HCT116 (cell line): ENCODE data around the gene YIF1B. TPM values are rescaled to one million over a fixed set of nuclear protein-coding genes. Genes with fewer than 3 reads are reported as not detected.

Experiments used
- ATAC-seq: fragments of 200-7000 bp; cut with Tn5 transposase; 2 replicates; pipeline ENCODE4 v1.9.1; 2020; ENCODE audit warnings: mild to moderate bottlenecking, moderate library complexity
- BruUV-seq: library from RNA; stranded (reverse); fragments of 400-500 nt; replicated peaks from 2 replicates; lab custom pipeline; 2021; lab: Mats Ljungman, UMichigan
- CTCF ChIA-PET: fragments of 300-600 bp; sonication (Branson Sonifier 250); formaldehyde crosslinking; loops from one replicate; lab custom pipeline; 2021; ENCODE audit warnings: antibody characterized with exemption; lab: Charles Lee
- POLR2A ChIA-PET: fragments of 300-600, 350-600 bp; sonication (Branson Sonifier 250); formaldehyde crosslinking; loops from one replicate; lab custom pipeline; 2021; ENCODE audit warnings: antibody characterized with exemption; lab: Charles Lee
- RAD21 ChIA-PET, 2 experiments: fragments of 300-600 bp; sonication (Branson Sonifier 250); formaldehyde crosslinking; loops; one replicate each; lab custom pipeline; 2023; ENCODE audit warnings: low total read pairs in 2 of 2; ENCODE audit not compliant: uncharacterized antibody in 2 of 2, unreplicated experiment in 2 of 2, low non-redundant PET in 1 of 2; lab: Charles Lee
- DNase-seq: peaks from one replicate; pipeline ENCODE4 v3.0.0-alpha.2; 2010; ENCODE audit warnings: low read depth, low spot score
- H2AFZ ChIP-seq: fragments of 200-600 bp; shearing (Covaris generic), sonication (generic); 2 replicates; pipeline ENCODE4 v1.6.1; 2017; ENCODE audit warnings: low read depth, mixed run types, mixed read lengths, antibody characterized with exemption, low read length; ENCODE audit not compliant: poor library complexity, severe bottlenecking
- H3K27ac ChIP-seq: 2 replicates; pipeline ENCODE4 v1.5.1; 2012; ENCODE audit warnings: low read depth, low read length
- H3K27me3 ChIP-seq: fragments of 200-600 bp; sonication (generic); 2 replicates; pipeline ENCODE4 v1.6.1; 2016; ENCODE audit warnings: mixed run types, low read length, mixed read lengths; ENCODE audit not compliant: insufficient read depth
- H3K36me3 ChIP-seq, 2 experiments: fragments of 200-500 bp in 1 of 2; fragments of 200-600 bp in 1 of 2; sonication (Bioruptor generic) in 1 of 2; sonication (generic) in 1 of 2; 2 replicates each; pipeline versions ENCODE4 v1.5.1 to v1.6.1; 2014 to 2016; ENCODE audit warnings: low read length in 2 of 2, inconsistent platforms in 1 of 2, mixed read lengths in 1 of 2, mixed run types in 1 of 2; ENCODE audit not compliant: insufficient read depth in 2 of 2, control insufficient read depth in 1 of 2
- H3K4me1 ChIP-seq, 2 experiments: fragments of 200-600 bp in 1 of 2; sonication (generic) in 1 of 2; 2 replicates each; pipeline versions ENCODE4 v1.5.1 to v1.6.1; 2012 to 2017; ENCODE audit warnings: low read length in 2 of 2, inconsistent platforms in 1 of 2, mild to moderate bottlenecking in 1 of 2, mixed read lengths in 1 of 2, mixed run types in 1 of 2, moderate library complexity in 1 of 2; ENCODE audit not compliant: insufficient read depth in 2 of 2, control insufficient read depth in 1 of 2
- H3K4me2 ChIP-seq: fragments of 200-600 bp; sonication (generic); 2 replicates; pipeline ENCODE4 v1.6.1; 2017; ENCODE audit warnings: mixed run types, low read length, mixed read lengths
- H3K4me3 ChIP-seq, 2 experiments: fragments of 200-600 bp in 1 of 2; sonication (generic) in 1 of 2; replicated peaks in 1 of 2; 2 replicates each; pipeline ENCODE4 v1.5.1; 2011 to 2016; ENCODE audit warnings: low read length in 2 of 2, control low read depth in 1 of 2, low read depth in 1 of 2, mild to moderate bottlenecking in 1 of 2, mixed read lengths in 1 of 2, mixed run types in 1 of 2
- H3K79me2 ChIP-seq: fragments of 200-600 bp; sonication (generic); 2 replicates; pipeline ENCODE4 v1.6.1; 2017; ENCODE audit warnings: mild to moderate bottlenecking, mixed run types, low read length, moderate library complexity, mixed read lengths; ENCODE audit not compliant: insufficient read depth
- H3K9ac ChIP-seq: fragments of 200-600 bp; sonication (generic); 2 replicates; pipeline ENCODE4 v1.6.1; 2016; ENCODE audit warnings: low read length, mixed read lengths
- H3K9me2 ChIP-seq: fragments of 200-600 bp; sonication (generic), shearing (Covaris generic); 2 replicates; pipeline ENCODE4 v1.6.1; 2017; ENCODE audit warnings: mixed run types, mild to moderate bottlenecking, moderate library complexity; ENCODE audit not compliant: insufficient read depth
- H3K9me3 ChIP-seq, 2 experiments: fragments of 200-500 bp in 1 of 2; fragments of 200-600 bp in 1 of 2; sonication (Bioruptor generic) in 1 of 2; sonication (generic) in 1 of 2; 2 replicates each; pipeline ENCODE4 v1.6.1; 2014 to 2017; ENCODE audit warnings: low read length in 2 of 2, mixed read lengths in 2 of 2, inconsistent platforms in 1 of 2, low read depth in 1 of 2, mild to moderate bottlenecking in 1 of 2, mixed run types in 1 of 2, moderate library complexity in 1 of 2; ENCODE audit not compliant: control insufficient read depth in 1 of 2, insufficient read depth in 1 of 2
- H4K20me1 ChIP-seq: fragments of 200-600 bp; sonication (generic), shearing (Covaris generic); 2 replicates; pipeline ENCODE4 v1.6.1; 2017; ENCODE audit warnings: mixed run types, mild to moderate bottlenecking, moderate library complexity; ENCODE audit not compliant: insufficient read depth
- EGR1 ChIP-seq: IDR thresholded peaks from 2 replicates; pipeline ENCODE4 v1.6.1; 2012; ENCODE audit warnings: low read depth
- FOSL1 ChIP-seq: IDR thresholded peaks from 2 replicates; pipeline ENCODE4 v1.6.1; 2012; ENCODE audit warnings: low read depth
- POLR2A ChIP-seq: IDR thresholded peaks from 2 replicates; pipeline ENCODE4 v1.7.0; 2011; ENCODE audit warnings: borderline replicate concordance; ENCODE audit not compliant: insufficient read depth, insufficient read length; ENCODE audit errors: extremely low read depth
- RAD21 ChIP-seq: IDR thresholded peaks from 2 replicates; pipeline ENCODE4 v1.6.1; 2012; ENCODE audit warnings: low read depth, mild to moderate bottlenecking
- SP1 ChIP-seq: IDR thresholded peaks from 2 replicates; pipeline ENCODE4 v1.6.1; 2012; ENCODE audit warnings: low read depth
- ZFX ChIP-seq: fragments of 450-650 bp; IDR thresholded peaks from 2 replicates; pipeline ENCODE4 v1.6.1; 2017
- intact Hi-C: fragments of 100-400 bp; cut with micrococcal nuclease; formaldehyde crosslinking; loops from 2 replicates; pipeline ENCODE4 v1.10.0; 2022
- total RNA-seq: library from RNA; stranded (reverse); gene quantifications from one replicate; pipeline ENCODE4 v1.2.1, GENCODE V29; 2021; ENCODE audit not compliant: unreplicated experiment
- TF ChIP-seq, protein P1 (sequence below): IDR thresholded peaks from 2 replicates; pipeline ENCODE4 v1.6.1; 2012; ENCODE audit warnings: low read depth
- TF ChIP-seq, protein P2 (sequence below): IDR thresholded peaks from 2 replicates; pipeline ENCODE4 v1.6.1; 2012
- TF ChIP-seq, protein P3 (sequence below): IDR thresholded peaks from 2 replicates; pipeline ENCODE4 v1.6.1; 2011; ENCODE audit warnings: mild to moderate bottlenecking, low read length, moderate library complexity; ENCODE audit not compliant: insufficient replicate concordance; ENCODE audit errors: extremely low read depth
- TF ChIP-seq, protein P4 (sequence below): IDR thresholded peaks from 2 replicates; pipeline ENCODE4 v1.6.1; 2012

The YIF1B gene
- total RNA-seq, 1 experiment from 2014 or later = 67.5 TPM

DNA sequence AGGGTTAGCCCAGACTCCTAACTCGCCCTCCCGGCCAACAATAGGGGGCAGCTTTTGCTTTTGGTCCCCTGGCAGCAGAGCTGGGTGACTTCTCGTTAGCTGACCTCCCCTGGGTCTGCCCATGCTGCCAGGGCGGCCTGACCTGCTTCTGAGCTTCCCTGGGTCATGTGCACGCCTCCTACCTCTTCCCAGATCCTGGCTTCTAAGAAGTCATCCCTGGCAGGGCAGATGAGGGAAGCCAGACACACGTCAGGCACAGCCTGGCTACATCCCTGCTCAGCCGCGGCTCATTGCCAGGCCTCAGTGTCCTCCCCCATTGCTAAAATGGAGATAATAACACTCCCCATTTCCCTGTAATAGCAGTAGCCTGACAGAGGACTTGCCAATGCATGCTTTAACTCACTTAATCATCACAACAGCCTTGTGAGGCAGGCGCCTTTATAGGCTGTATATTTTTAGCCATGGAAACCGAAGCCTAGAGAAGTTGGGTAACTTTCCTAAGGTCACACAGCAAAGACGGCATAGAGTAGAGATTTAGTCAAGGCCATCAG, 6.0 kb upstream of the YIF1B start:
- Histone ChIP-seq H3K4me1 (peaks cover 8 to 34% of the 10 kb centered on the region in 2 experiments), H3K4me3 (no peak overlapping the region), H3K36me3 (peaks cover 5 to 7% of the 10 kb centered on the region in 2 experiments; a peak in 2 of 4 replicates), H2AFZ (no peak overlapping the region), H3K9me3 (no peaks in the 10 kb centered on the region), H3K9ac (peak overlapping the region; percentile 78; the same call in 1 of the 2 replicates), H4K20me1 (no peaks in the 10 kb centered on the region), H3K4me2 (peak overlapping the region; percentile 90), H3K79me2 (peaks cover 30% of the 10 kb centered on the region), H3K27me3 (no peaks in the 10 kb centered on the region), H3K27ac (peak overlapping the region; percentile 12; the same call in 1 of the 2 replicates), H3K9me2 (no peaks in the 10 kb centered on the region)
- ATAC-seq (no peak), DNase-seq (no peak)
- intact Hi-C loops = no loop called here
- TF ChIP-seq EGR1 (no peak), FOSL1 (no peak), RAD21 (no peak), SP1 (no peak), POLR2A (no peak), ZFX (no peak)
- TF ChIP-seq, protein P1, sequence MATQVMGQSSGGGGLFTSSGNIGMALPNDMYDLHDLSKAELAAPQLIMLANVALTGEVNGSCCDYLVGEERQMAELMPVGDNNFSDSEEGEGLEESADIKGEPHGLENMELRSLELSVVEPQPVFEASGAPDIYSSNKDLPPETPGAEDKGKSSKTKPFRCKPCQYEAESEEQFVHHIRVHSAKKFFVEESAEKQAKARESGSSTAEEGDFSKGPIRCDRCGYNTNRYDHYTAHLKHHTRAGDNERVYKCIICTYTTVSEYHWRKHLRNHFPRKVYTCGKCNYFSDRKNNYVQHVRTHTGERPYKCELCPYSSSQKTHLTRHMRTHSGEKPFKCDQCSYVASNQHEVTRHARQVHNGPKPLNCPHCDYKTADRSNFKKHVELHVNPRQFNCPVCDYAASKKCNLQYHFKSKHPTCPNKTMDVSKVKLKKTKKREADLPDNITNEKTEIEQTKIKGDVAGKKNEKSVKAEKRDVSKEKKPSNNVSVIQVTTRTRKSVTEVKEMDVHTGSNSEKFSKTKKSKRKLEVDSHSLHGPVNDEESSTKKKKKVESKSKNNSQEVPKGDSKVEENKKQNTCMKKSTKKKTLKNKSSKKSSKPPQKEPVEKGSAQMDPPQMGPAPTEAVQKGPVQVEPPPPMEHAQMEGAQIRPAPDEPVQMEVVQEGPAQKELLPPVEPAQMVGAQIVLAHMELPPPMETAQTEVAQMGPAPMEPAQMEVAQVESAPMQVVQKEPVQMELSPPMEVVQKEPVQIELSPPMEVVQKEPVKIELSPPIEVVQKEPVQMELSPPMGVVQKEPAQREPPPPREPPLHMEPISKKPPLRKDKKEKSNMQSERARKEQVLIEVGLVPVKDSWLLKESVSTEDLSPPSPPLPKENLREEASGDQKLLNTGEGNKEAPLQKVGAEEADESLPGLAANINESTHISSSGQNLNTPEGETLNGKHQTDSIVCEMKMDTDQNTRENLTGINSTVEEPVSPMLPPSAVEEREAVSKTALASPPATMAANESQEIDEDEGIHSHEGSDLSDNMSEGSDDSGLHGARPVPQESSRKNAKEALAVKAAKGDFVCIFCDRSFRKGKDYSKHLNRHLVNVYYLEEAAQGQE = no peak
- TF ChIP-seq, protein P2, sequence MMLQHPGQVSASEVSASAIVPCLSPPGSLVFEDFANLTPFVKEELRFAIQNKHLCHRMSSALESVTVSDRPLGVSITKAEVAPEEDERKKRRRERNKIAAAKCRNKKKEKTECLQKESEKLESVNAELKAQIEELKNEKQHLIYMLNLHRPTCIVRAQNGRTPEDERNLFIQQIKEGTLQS = no peak
- TF ChIP-seq, protein P3, sequence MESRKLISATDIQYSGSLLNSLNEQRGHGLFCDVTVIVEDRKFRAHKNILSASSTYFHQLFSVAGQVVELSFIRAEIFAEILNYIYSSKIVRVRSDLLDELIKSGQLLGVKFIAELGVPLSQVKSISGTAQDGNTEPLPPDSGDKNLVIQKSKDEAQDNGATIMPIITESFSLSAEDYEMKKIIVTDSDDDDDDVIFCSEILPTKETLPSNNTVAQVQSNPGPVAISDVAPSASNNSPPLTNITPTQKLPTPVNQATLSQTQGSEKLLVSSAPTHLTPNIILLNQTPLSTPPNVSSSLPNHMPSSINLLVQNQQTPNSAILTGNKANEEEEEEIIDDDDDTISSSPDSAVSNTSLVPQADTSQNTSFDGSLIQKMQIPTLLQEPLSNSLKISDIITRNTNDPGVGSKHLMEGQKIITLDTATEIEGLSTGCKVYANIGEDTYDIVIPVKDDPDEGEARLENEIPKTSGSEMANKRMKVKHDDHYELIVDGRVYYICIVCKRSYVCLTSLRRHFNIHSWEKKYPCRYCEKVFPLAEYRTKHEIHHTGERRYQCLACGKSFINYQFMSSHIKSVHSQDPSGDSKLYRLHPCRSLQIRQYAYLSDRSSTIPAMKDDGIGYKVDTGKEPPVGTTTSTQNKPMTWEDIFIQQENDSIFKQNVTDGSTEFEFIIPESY = no peak
- TF ChIP-seq, protein P4, sequence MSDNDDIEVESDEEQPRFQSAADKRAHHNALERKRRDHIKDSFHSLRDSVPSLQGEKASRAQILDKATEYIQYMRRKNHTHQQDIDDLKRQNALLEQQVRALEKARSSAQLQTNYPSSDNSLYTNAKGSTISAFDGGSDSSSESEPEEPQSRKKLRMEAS = no peak
- CTCF ChIA-PET = no interaction called here
- RAD21 ChIA-PET = no interaction called here
- POLR2A ChIA-PET = interaction anchor here (1.0 kb wide), 1 partner anchor 57 kb away, joined by 4 read pairs; the partner anchor contains the start of gene SPINT2
- BruUV-seq = no TSS peak
